HTR-8/SVneo (cell line): Measurements from ENCODE around the gene CDC45.

Experiments used
- DNase-seq: peaks from one replicate; pipeline ENCODE4 v3.0.0; 2011; ENCODE audit warnings: low spot score, mixed read lengths; ENCODE audit not compliant: insufficient read length
- FAIRE-seq: peaks from 2 replicates; lab custom pipeline; 2011; peaks lifted over from hg19 to GRCh38; lab: Jason Lieb, UNC

The CDC45 gene

GRCh38 chr22:19508024-19508776 lies 28.5 kb downstream of the CDC45 start:
- FAIRE-seq (no peak), DNase-seq (no peak)

- DNase-seq = no peak
- no peak for FAIRE-seq
Measured at GRCh38 chr22:19509191-19509590, 29.5 kb downstream of the CDC45 start.

GRCh38 chr22:19509923-19510322 lies 30.2 kb downstream of the CDC45 start:
- DNase-seq (no peak), FAIRE-seq (no peak)

GRCh38 chr22:19510919-19511341 lies 31.2 kb downstream of the CDC45 start:
- DNase-seq = no peak
- no peak for FAIRE-seq

GRCh38 chr22:19513823-19514222 lies 34.1 kb downstream of the CDC45 start:
- no peak for FAIRE-seq
- no peak for DNase-seq

- FAIRE-seq (no peak), DNase-seq (no peak)
Measured at GRCh38 chr22:19514831-19515565, 35.3 kb downstream of the CDC45 start.

- FAIRE-seq (no peak), DNase-seq (no peak)
Measured at GRCh38 chr22:19515654-19516377, 36.1 kb downstream of the CDC45 start.

GRCh38 chr22:19516378-19517170 lies 36.9 kb downstream of the CDC45 start:
- FAIRE-seq (no peak), DNase-seq (no peak)

- DNase-seq (no peak), FAIRE-seq (no peak)
Measured at GRCh38 chr22:19517171-19517500, 37.4 kb downstream of the CDC45 start.

GRCh38 chr22:19517919-19518611 lies 38.3 kb downstream of the CDC45 start:
- FAIRE-seq = no peak
- no peak for DNase-seq

- no peak for DNase-seq
- no peak for FAIRE-seq
Measured at GRCh38 chr22:19518635-19519034, 38.9 kb downstream of the CDC45 start.

- DNase-seq (no peak), FAIRE-seq (no peak)
Measured at GRCh38 chr22:19519041-19519926, 39.6 kb downstream of the CDC45 start.

- no peak for DNase-seq
- no peak for FAIRE-seq
Measured at GRCh38 chr22:19520007-19520406, 40.3 kb downstream of the CDC45 start.

- no peak for DNase-seq
- no peak for FAIRE-seq
Measured at GRCh38 chr22:19520566-19521305, 41.0 kb downstream of the CDC45 start.

GRCh38 chr22:19522190-19522880 lies 42.6 kb downstream of the CDC45 start:
- DNase-seq = no peak
- no peak for FAIRE-seq

- no peak for DNase-seq
Measured at GRCh38 chr22:19522881-19523239, 43.1 kb downstream of the CDC45 start.

GRCh38 chr22:19523240-19524169 lies 43.8 kb downstream of the CDC45 start:
- DNase-seq (no peak), FAIRE-seq (no peak)

More at GRCh38 chr22:19522881-19523239, 43.1 kb downstream of the CDC45 start:
- no peak for FAIRE-seq
